NCI-H2171 (cell line): Measurements from ENCODE around the gene TLN1.

Source experiments
- DNase-seq: peaks from one replicate; lab custom pipeline; 2025; lab: John Stamatoyannopoulos, UW

TLN1 gene

GRCh38 chr9:35660966-35661415 is 71.0 kb downstream of the TLN1 start:
- no peak for DNase-seq

DNA sequence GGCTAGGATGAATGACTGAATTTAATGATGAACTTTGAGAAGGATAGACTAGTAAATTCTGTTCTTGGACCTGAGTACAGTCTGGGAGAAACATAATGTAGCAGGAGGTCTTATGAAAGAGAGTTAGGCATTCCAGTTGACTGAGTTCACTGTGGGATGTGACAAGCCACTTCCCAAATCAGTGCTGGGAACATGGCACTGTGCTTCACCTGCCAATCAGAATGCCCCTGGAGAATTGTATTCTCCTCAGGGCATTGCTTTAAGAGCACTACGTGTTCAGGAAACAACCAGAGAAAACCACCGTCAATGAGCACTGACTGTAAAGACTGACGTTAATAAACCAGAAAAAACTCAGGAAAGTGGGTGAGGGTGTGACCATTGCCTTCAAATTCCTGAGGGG is 72.7 kb downstream of the TLN1 start:
- DNase-seq = no peak

- no peak for DNase-seq
Measured at GRCh38 chr9:35658968-35659220, 73.1 kb downstream of the TLN1 start.

- DNase-seq = peak; percentile 53
Measured at GRCh38 chr9:35658137-35658967, 73.6 kb downstream of the TLN1 start, which contains the start of gene CCDC107. Gene CCDC107 (plus strand): TSS chr9:35658292. CDS start chr9:35658380, 88 bp downstream.

DNA sequence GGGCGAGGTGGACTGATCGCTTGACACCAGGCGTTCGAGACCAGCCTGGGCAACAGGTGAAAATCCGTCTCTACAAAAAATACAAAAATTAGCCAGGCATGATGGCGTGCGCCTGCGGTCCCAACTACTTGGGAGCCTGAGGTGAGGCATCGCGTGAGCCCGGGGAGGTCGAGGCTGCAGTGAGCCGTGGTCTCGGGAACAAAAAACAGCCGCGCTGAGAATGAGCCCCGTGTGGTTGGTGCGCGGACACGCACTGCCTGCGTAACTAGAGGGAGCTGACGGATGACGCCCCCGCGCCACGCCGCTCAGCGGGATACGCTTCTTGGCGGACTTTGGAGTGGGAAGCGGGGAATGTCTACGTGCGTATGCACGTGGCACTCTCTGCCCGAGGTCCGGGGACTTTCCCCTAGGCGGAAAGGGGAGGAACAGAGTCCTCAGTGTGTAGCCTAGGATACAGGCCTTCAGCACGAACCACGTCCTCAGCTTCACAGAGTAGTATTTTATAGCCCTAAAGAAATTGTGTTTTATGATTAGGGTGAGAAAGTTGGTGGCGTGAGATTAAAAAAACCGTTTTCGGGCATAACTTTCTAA is 74.4 kb downstream of the TLN1 start, which contains the start of gene RMRP:
RMRP (minus strand) TSS at position 474 of the 591 bp plus-strand sequence.
- peak; percentile 80 for DNase-seq

- no peak for DNase-seq
Measured at GRCh38 chr9:35656831-35657545, 75.0 kb downstream of the TLN1 start.

DNA sequence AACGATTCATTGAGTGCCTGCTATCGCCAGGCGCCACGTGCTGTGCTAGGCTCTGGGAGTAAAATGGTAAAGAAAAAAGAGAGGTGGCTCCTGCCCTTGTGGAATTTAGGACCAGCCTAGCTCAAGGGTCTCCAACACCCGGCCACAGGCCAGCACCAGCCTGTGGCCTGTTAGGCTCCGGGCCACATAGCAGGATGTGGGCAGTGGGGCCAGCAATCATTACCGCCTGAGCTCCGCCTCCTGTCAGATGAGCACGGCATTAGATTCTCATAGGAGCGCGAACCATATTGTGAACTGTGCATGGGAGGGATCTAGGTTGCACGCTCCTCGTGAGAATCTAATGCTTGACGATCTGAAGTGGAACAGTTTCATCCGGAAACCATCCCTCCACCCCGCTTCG is 75.6 kb downstream of the TLN1 start:
- no peak for DNase-seq

GRCh38 chr9:35653611-35654010 is 78.4 kb downstream of the TLN1 start:
- DNase-seq = no peak

GRCh38 chr9:35652829-35653209 is 79.2 kb downstream of the TLN1 start:
- no peak for DNase-seq

GRCh38 chr9:35651956-35652828 is 79.8 kb downstream of the TLN1 start:
- DNase-seq = no peak

DNA sequence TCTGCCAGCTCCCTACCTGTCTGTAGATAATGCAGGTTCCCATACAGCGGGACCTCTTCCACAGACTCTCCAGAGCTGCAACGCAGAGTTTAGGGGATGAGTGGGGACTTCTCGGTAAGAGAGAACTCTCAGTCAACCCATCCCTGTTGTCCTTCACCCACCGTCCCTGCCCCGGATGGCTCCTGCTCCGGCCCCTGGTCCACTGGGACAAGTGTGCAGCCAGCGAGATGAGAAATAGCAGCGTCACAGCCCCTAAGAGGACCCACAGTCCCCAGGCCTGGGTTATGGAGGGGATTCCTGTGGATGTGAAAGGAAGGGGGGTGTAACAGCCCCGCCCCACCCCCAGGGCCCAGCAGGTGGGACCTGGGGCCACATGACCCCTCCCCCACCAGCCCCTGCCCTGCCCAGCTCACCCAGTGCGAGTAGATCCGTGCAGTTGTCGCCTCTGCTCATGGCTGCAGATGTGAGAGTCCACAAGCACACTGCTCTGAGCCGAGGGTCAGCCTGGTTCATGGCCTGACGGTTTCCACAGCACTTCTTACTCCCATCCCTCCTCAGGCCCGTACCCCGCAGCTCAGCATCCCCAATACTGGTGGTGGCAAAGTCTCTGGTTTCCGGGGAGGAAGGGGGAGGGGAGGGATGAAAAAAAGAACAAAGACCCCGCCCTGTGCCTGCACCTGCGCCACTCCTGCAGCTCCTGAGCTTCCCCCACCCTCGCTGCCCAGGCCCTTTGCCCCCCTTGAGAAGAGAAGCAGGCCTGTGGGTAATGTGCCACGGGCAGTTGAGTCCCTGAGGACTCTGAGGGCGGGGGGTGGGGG is 81.4 kb downstream of the TLN1 start, which contains the start of gene SIT1:
SIT1 (minus strand) TSS at position 591 of the 818 bp plus-strand sequence; CDS start at position 513, 78 bp downstream.
- no peak for DNase-seq

DNA sequence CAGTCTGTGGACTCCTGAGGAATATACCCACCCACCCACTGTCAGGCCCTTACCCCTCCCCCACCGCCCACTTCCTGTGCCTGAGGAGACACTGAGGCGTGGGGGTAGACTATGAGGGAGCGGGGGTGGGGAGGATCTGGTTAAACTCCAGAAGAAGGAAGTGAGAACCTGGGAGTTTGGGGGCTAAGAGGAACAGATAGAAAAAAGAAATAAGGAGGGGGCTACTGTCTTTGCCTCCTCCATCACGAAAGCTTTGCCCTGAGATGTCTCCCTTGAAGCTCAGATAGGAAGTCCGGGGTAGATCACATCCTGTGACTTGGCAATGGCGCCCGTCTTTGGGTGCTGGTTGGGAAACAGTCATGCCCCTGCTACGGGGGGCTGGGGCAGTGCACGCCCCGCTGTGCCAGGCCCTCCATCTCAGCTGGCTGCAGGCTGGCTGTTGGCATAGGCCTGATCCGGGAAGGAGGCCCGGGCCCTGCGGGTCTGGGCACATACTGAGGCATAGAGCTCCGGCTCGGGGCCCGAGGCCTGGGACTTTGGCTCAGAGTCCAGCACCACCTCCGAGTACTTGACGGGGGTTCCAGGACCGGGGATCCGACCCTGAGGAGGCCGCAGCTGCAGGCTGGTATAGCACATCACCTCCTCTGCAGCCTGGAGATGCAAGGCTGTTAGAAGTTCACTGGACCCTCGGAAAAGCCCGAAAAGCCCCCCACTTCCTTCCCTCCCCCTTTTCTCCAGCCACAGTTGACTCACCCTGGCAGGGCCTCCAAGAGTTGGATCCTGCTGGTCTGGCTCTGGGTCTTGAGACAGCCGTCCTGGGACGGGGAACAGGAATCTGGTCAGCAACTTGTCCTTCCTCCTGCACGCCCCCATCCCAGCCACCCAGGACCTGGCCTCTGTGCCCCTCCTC is 82.3 kb downstream of the TLN1 start:
- no peak for DNase-seq
